Middle frontal gyrus (tissue), 1 donor: Measurements from ENCODE around the gene ATOH8.
A peak's percentile ranks its signal among the peaks of the same experiment; 100 is the strongest.
"Not testable (repeated sequence)": the region's sequence is repeated elsewhere in the genome, so short reads cannot be mapped to it uniquely, and the experiment has no call there.

Experiments
- DNase-seq: peaks from one replicate; pipeline ENCODE4 v3.0.0-alpha.2; 2015; ENCODE audit warnings: low spot score; ENCODE audit errors: extremely low spot score

The ATOH8 gene

DNA sequence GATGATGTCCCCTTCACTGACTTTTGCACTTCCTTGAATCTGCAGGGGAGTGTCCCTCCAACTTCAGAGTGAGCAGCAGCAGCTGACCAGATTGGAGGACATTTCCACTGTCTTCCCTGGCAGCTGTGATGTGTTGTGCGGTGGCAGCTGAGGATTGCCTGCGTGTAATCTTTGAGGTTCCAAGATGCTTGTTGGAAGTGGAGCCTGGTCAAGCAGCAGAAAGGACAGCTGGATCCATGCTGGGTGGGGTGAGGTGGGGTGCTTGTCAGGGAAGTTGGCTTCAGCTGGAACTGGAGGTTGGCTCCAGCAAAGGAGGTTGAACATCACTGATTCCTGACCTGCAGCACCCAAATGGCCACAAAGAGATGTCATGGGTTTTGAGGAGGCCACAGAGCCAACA, 70.2 kb downstream of the ATOH8 start:
- no peak for DNase-seq

DNA sequence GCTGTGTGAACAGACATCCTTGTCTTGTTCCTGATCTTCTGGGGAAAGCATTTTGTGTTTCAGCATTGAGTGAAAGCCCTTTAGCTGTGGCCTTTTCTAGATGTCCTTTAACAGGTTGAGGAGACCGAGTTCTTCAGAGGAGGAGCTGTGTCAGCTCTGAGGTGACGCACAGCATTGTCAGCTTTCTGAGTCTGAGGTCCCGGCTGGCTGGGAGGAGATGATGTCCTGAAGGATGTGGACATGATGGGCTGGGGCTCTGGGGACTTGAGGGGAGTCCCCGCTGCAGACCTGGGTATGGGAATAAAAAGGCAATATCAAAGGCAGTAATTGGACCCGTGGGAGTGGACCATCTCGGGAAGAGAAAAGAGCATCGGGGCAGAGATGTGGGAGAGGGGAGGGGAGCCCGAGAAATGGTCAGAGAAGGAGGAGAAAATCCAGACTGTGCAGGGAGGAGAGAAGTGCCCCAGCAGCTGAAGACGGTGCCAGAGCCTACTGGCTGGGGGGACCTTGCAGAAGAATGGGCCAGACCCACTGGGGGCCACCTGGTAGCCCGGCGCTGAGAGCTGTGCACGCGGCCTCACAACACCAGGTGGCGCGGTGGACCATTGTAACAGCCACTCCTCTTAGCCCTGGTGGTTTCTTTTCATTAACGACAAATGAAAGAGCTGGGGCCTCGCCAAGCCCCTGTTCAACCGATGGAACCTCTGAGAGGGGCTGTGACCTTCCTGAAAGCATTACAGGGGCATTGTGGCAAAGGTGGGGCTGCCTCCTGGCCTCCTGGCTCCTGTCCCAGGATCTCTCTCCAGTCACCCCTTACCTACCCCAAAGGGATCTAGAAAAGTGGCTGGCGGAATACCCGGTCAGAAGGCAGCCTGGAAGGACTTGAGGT, 73.4 kb downstream of the ATOH8 start:
- peak; percentile 12 for DNase-seq

DNA sequence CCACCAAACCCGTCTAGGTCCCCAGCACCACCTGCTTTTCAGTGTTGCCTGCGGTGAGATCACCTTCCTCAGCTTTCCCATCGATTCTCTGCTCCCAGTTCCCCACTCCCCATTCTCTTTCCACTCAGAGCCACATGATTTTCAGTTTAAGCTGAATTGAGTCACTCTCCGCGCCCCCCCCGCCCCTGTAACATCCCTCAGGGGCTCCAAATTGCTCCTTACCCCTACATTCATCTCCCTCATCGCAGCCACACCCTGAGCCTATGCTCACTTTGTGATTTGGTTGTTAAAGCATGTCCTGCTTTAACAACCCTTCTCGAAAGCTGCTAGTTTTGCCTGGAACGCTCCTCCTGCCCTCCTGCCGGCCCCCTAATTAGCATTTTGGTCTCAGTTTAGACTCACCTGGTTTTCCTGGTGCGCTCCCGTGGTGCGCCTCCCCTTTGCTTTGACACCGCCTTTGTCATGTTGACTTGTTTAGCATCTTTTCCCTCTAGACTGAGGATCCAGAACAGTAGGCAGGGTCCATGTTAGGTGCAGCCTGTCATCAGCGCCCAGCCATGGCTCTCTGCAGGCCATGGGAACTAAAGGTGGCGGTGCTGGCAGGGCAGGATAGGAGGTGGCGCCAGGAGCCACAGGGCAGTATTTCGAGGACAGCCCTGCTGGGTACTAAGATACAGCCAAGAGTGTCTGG, 74.2 kb downstream of the ATOH8 start:
- DNase-seq: no peak

DNA sequence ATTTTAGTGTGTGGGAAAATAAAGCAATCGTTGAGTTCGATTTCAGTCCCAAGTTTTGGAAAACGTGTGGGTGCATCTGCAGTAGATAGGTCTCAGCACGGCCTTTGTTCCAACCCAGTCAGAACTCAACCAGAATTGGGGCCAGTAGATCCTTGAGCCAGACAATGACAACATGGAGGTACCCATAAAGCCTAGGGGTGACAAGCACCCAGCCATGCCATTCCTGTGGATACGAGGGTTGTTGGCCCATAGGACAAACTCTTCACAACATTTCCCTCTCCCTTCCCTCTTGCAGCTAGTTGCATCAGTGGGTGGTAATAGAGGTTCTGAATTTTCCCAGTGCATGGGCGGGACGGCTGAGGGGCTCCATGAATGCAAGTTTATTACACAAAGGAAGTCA, 74.9 kb downstream of the ATOH8 start:
- DNase-seq: no peak

DNA sequence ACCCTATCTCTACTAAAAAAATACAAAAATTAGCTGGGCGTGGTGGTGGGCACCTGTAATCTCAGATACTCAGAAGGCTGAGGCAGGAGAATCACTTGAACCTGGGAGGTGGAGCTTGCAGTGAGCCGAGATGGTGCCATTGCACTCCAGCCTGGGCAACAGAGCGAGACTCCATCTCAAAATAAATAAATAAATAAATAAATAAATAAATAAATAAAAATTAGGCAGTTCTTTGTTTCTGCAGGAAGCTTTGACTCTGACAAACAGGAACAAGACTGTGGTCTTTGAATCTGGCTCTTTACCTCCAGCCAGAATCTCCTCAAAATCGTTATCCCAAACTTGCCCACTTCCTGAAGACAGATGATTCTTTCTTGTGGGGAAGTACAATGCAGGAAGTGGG, 75.6 kb downstream of the ATOH8 start:
- DNase-seq: not testable (repeated sequence)

DNA sequence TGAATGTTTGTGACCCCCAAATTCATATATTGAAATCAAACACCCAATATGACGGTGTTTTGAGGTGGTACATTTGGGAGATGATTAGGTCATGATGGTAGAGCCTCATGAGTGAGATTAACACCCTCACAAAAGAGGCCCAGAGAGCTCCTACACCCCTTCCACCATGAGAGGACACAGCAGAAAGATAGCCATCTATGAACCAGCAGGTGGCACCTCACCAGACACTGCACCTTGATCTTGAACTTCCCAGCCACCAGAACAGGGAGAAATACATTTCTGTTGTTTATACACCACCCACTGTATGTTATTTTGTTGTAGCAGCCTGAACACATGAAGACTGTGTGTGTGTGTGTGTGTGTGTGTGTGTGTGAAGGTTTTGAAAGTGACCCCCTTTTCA, 76.9 kb downstream of the ATOH8 start:
- DNase-seq: no peak

DNA sequence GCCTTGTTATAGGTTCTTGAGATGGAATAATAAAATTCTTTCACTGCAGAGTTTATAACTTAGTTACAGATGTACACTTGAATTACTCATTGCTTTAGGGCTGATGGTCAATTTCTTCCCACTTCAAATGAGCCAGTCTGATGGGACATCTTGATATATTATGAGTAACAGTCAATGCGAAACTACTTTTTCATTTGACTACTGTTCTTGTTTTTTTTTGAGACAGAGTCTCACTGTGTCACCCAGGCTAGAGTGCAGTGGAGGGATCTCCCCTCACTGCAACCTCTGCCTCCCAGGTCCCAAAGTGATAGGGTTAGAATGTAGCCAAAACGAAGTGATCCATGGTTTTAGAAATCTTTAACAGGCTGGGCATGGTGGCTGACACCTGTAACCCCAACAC, 77.9 kb downstream of the ATOH8 start:
- DNase-seq: no peak

DNA sequence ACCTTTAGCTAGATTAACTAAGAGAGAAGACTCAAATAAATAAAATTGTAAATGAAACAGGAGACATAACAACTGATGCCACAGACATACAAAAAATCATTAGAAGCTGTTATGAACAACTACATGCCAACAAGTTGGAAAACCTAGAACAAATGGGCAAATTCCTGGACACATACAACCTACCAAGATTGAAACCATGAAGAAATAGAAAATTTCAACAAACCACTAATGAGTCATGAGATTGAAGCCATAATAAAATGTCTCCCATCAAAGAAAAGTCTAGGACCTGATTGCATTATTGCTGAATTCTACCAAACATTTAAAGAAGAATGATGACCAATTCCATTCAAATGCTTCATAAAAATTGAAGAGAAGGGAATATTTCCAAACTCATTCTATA, 80.7 kb downstream of the ATOH8 start:
- no peak for DNase-seq
